Neural cell (in vitro differentiated cells): ENCODE results near the gene SLC25A46. TPM values are rescaled to one million over a fixed set of nuclear protein-coding genes. Genes with fewer than 3 reads are reported as not detected.
"Not testable (repeated sequence)": the region's sequence is repeated elsewhere in the genome, so short reads cannot be mapped to it uniquely, and the experiment has no call there.

ENCODE experiments used
- H2AFZ ChIP-seq: fragments of 200-600, 300-800 bp; sonication (generic), shearing (Covaris generic); 2 replicates; pipeline ENCODE4 v1.6.0; 2014; ENCODE audit warnings: low read depth, mild to moderate bottlenecking, antibody characterized with exemption, low read length, moderate library complexity
- H3F3A ChIP-seq: fragments of 200-600 bp; shearing (Covaris generic); 2 replicates; pipeline ENCODE4 v1.6.1; 2016; ENCODE audit warnings: mild to moderate bottlenecking, moderate library complexity, mixed read lengths, antibody characterized with exemption, low read length; ENCODE audit not compliant: insufficient read depth, poor library complexity, severe bottlenecking
- H3K27ac ChIP-seq: fragments of 200-600, 300-800 bp; sonication (generic), shearing (Covaris generic); 2 replicates; pipeline ENCODE4 v1.5.1; 2014; ENCODE audit warnings: mild to moderate bottlenecking, low read length, moderate library complexity
- H3K27me3 ChIP-seq: fragments of 300-800, 200-600 bp; sonication (generic), shearing (Covaris generic); 2 replicates; pipeline ENCODE4 v1.6.0; 2014; ENCODE audit warnings: mild to moderate bottlenecking, low read depth, low read length, moderate library complexity; ENCODE audit not compliant: insufficient read depth
- H3K36me3 ChIP-seq: fragments of 300-800, 200-600 bp; sonication (generic), shearing (Covaris generic); 2 replicates; pipeline ENCODE4 v1.5.1; 2014; ENCODE audit warnings: mild to moderate bottlenecking, antibody characterized with exemption, low read length, moderate library complexity; ENCODE audit not compliant: insufficient read depth
- H3K4me2 ChIP-seq: fragments of 300-800, 200-600 bp; sonication (generic), shearing (Covaris generic); 2 replicates; pipeline ENCODE4 v1.6.0; 2014; ENCODE audit warnings: mild to moderate bottlenecking, low read length
- H3K4me3 ChIP-seq: fragments of 300-800, 200-600 bp; sonication (generic), shearing (Covaris generic); 2 replicates; pipeline ENCODE4 v1.5.1; 2014; ENCODE audit warnings: mild to moderate bottlenecking, low read length, moderate library complexity
- H3K79me2 ChIP-seq: fragments of 200-600 bp; shearing (Covaris generic); replicated peaks from 2 replicates; pipeline ENCODE4 v1.6.0; 2014; ENCODE audit warnings: mild to moderate bottlenecking, low read length, moderate library complexity; ENCODE audit not compliant: insufficient read depth
- H3K9ac ChIP-seq: fragments of 300-800, 200-600 bp; sonication (generic), shearing (Covaris generic); 2 replicates; pipeline ENCODE4 v1.6.1; 2016; ENCODE audit warnings: mild to moderate bottlenecking, low read length, mixed read lengths
- H3K9me2 ChIP-seq: fragments of 200-600 bp; shearing (Covaris generic); 2 replicates; pipeline ENCODE4 v1.6.1; 2016; ENCODE audit warnings: mild to moderate bottlenecking, low read length, mixed read lengths; ENCODE audit not compliant: insufficient read depth
- H3K9me3 ChIP-seq: fragments of 200-600, 300-800 bp; sonication (generic), shearing (Covaris generic); 2 replicates; pipeline ENCODE4 v1.6.1; 2016; ENCODE audit warnings: mild to moderate bottlenecking, mixed run types, low read length, moderate library complexity, mixed read lengths
- H4K20me1 ChIP-seq: fragments of 200-600 bp; shearing (Covaris generic); 2 replicates; pipeline ENCODE4 v1.6.1; 2016; ENCODE audit warnings: mild to moderate bottlenecking, mixed run types; ENCODE audit not compliant: insufficient read depth
- CTCF ChIP-seq: fragments of 450-650 bp; IDR thresholded peaks from 2 replicates; pipeline ENCODE4 v1.5.1; 2014; ENCODE audit warnings: antibody characterized with exemption, mild to moderate bottlenecking, moderate library complexity; ENCODE audit not compliant: poor library complexity, severe bottlenecking
- EP300 ChIP-seq: fragments of 450-650 bp; conservative IDR thresholded peaks from 2 replicates; pipeline ENCODE4 v1.6.1; 2014; ENCODE audit warnings: antibody characterized with exemption, mild to moderate bottlenecking, moderate library complexity; ENCODE audit not compliant: poor library complexity, severe bottlenecking
- MXI1 ChIP-seq: fragments of 450-650 bp; conservative IDR thresholded peaks from 2 replicates; pipeline ENCODE4 v1.6.1; 2014; ENCODE audit warnings: antibody characterized with exemption, mild to moderate bottlenecking; ENCODE audit not compliant: poor library complexity, severe bottlenecking
- RAD21 ChIP-seq: fragments of 450-650 bp; conservative IDR thresholded peaks from 2 replicates; pipeline ENCODE4 v1.6.1; 2014; ENCODE audit warnings: antibody characterized with exemption, mild to moderate bottlenecking, moderate library complexity
- REST ChIP-seq: IDR thresholded peaks from 2 replicates; pipeline ENCODE4 v1.6.1; 2012; ENCODE audit warnings: borderline replicate concordance
- polyA plus RNA-seq: library from polyadenylated mRNA; depleted of rRNA; stranded (reverse); fragments of >200 nt; gene quantifications from 2 replicates; pipeline ENCODE4 v1.2.3, GENCODE V29; 2014

SLC25A46 gene
- polyA plus RNA-seq, 1 donor from 2014 or later, result 118 TPM

- Histone ChIP-seq H4K20me1 (no peaks in the 10 kb centered on the region), H3K27ac (no peak overlapping the region), H3K9ac (no peak overlapping the region), H3K36me3 (no peaks in the 10 kb centered on the region), H3K4me2 (no peak overlapping the region), H3F3A (no peaks in the 10 kb centered on the region), H3K9me2 (no peaks in the 10 kb centered on the region), H3K9me3 (no peaks in the 10 kb centered on the region), H2AFZ (no peak overlapping the region), H3K27me3 (no peaks in the 10 kb centered on the region), H3K79me2 (no peaks in the 10 kb centered on the region), H3K4me3 (no peak overlapping the region)
- TF ChIP-seq RAD21 (no peak), MXI1 (no peak)
These were observed 20.5 kb upstream of the SLC25A46 start for GRCh38 chr5:110718311-110718710.

GRCh38 chr5:110726249-110727024 is 12.4 kb upstream of the SLC25A46 start, which contains the start of gene TMEM232:
Gene TMEM232, minus strand, starts transcription at chr5:110726671. Its CDS starts 59,319 bp downstream, at chr5:110667352.
- H3F3A ChIP-seq, result no peaks in the 10 kb centered on the region
- peak; percentile 52 for TF ChIP-seq MXI1
- TF ChIP-seq EP300, result no peak
- no peaks in the 10 kb centered on the region for H3K27me3 ChIP-seq
- H3K27ac ChIP-seq, result no peak within 1 kb of the TSS
- H3K9me2 ChIP-seq, result no peaks in the 10 kb centered on the region
- no peaks in the 10 kb centered on the region for H3K9me3 ChIP-seq
- no peaks in the 10 kb centered on the region for H3K36me3 ChIP-seq
- H3K79me2 ChIP-seq, result no peaks in the 10 kb centered on the region
- H3K9ac ChIP-seq, result peak within 1 kb of the TSS; percentile 43
- no peak within 1 kb of the TSS for H3K4me2 ChIP-seq
- H2AFZ ChIP-seq, result peak within 1 kb of the TSS; percentile 62
- no peaks in the 10 kb centered on the region for H4K20me1 ChIP-seq
- peak within 1 kb of the TSS; percentile 62 for H3K4me3 ChIP-seq

- Histone ChIP-seq H3K27me3 (no peaks in the 10 kb centered on the region), H3K36me3 (no peaks in the 10 kb centered on the region), H3K9ac (peak overlapping the region; percentile 43), H2AFZ (peak overlapping the region; percentile 62), H3K4me3 (peak overlapping the region; percentile 62), H3K4me2 (no peak overlapping the region), H3K27ac (no peak overlapping the region), H4K20me1 (no peaks in the 10 kb centered on the region), H3K9me3 (no peaks in the 10 kb centered on the region), H3K9me2 (no peaks in the 10 kb centered on the region), H3K79me2 (no peaks in the 10 kb centered on the region), H3F3A (no peaks in the 10 kb centered on the region)
- no peak for TF ChIP-seq MXI1
- TF ChIP-seq REST, result no peak
- TF ChIP-seq CTCF, result no peak
These were observed 11.8 kb upstream of the SLC25A46 start for GRCh38 chr5:110727025-110727314.

GRCh38 chr5:110731499-110731898 is 7.3 kb upstream of the SLC25A46 start:
- H3K4me3 ChIP-seq, H2AFZ ChIP-seq, H3K79me2 ChIP-seq, H3K9me3 ChIP-seq, H3K9ac ChIP-seq, H3K9me2 ChIP-seq, H3K27ac ChIP-seq, H3K27me3 ChIP-seq, H3K36me3 ChIP-seq, H4K20me1 ChIP-seq, H3F3A ChIP-seq, H3K4me2 ChIP-seq: not testable (repeated sequence)
